NCI-H82 treated with DMSO at 0.1 percent for 48 hours (cell line): ENCODE results near the gene ABR.
"Not testable (repeated sequence)": the region's sequence is repeated elsewhere in the genome, so short reads cannot be mapped to it uniquely, and the experiment has no call there.

ENCODE experiments used
- DNase-seq: peaks from one replicate; lab custom pipeline; 2025; ENCODE audit not compliant: unreplicated experiment; lab: John Stamatoyannopoulos, UW

Gene ABR

GRCh38 chr17:1122533-1123392 is 57.0 kb downstream of the ABR start:
- DNase-seq = peak; percentile 24

GRCh38 chr17:1121442-1121817 is 58.4 kb downstream of the ABR start:
- not testable (repeated sequence) for DNase-seq

GRCh38 chr17:1120596-1121441 is 59.0 kb downstream of the ABR start:
- no peak for DNase-seq

- DNase-seq = no peak
Observed at GRCh38 chr17:1119924-1120323, 59.9 kb downstream of the ABR start.

- no peak for DNase-seq
Observed at GRCh38 chr17:1116602-1117001, 63.2 kb downstream of the ABR start.

- no peak for DNase-seq
Observed at GRCh38 chr17:1112875-1113274, 66.9 kb downstream of the ABR start.

GRCh38 chr17:1111599-1112443 is 68.0 kb downstream of the ABR start:
- DNase-seq = no peak

GRCh38 chr17:1110862-1111598 is 68.8 kb downstream of the ABR start:
- no peak for DNase-seq

GRCh38 chr17:1110541-1110861 is 69.3 kb downstream of the ABR start:
- DNase-seq = no peak

GRCh38 chr17:1109606-1110540 is 69.9 kb downstream of the ABR start:
- no peak for DNase-seq

GRCh38 chr17:1108765-1109605 is 70.8 kb downstream of the ABR start:
- DNase-seq = no peak

- DNase-seq = no peak
Observed at GRCh38 chr17:1108478-1108764, 71.4 kb downstream of the ABR start.

GRCh38 chr17:1107777-1108477 is 71.9 kb downstream of the ABR start:
- no peak for DNase-seq

- no peak for DNase-seq
Observed at GRCh38 chr17:1107083-1107776, 72.6 kb downstream of the ABR start.

- no peak for DNase-seq
Observed at GRCh38 chr17:1104222-1104621, 75.6 kb downstream of the ABR start.

GRCh38 chr17:1100382-1100781 is 79.4 kb downstream of the ABR start:
- DNase-seq = no peak

GRCh38 chr17:1099242-1099641 is 80.5 kb downstream of the ABR start:
- DNase-seq = no peak
